NCI-H2107 (cell line): ENCODE data around the gene SLC36A4.
"Not testable (repeated sequence)": the region's sequence is repeated elsewhere in the genome, so short reads cannot be mapped to it uniquely, and the experiment has no call there.

ENCODE experiments used
- DNase-seq: peaks from one replicate; lab custom pipeline; 2025; lab: John Stamatoyannopoulos, UW

Gene SLC36A4

GRCh38 chr11:93194673-93195291, 3.0 kb downstream of the SLC36A4 start:
- no peak for DNase-seq

DNA sequence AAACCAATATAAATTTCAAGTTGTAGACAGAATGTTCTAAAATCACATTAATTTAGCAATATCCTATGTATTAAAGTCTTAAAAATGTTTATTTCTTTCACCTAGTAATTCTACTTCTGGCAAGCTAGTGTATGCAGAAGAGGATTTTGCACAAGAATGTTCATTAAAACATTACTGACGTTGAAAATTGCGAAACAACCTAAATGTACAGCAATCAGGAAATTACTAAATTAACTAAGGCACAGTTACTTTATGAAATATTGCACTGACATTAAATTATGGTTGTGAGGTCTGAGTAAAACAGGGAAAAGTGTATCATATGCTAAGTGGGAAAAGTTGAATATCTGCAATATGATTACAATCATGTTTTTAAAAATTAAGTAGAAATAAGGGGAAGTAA, 4.1 kb downstream of the SLC36A4 start:
- no peak for DNase-seq

GRCh38 chr11:93192163-93192562, 5.6 kb downstream of the SLC36A4 start:
- DNase-seq, result no peak

DNA sequence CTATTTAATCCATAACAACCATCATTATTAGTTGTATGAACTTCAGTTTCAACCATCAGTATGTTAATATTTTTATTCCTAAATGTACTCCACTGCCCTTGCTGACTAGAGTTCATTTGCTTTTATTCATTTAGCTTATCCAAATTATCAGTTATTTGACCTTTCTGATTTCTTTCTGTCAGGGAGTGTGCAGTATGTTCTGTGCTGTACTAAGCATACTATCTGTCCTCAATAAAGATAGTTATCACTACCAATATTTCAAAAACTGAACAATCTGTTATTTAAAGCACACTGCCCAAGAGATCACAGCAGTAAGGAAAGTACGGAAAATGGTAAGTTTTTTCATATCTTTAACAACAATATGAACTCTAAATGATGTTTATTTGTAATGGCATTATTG, 8.3 kb downstream of the SLC36A4 start:
- DNase-seq, result no peak

DNA sequence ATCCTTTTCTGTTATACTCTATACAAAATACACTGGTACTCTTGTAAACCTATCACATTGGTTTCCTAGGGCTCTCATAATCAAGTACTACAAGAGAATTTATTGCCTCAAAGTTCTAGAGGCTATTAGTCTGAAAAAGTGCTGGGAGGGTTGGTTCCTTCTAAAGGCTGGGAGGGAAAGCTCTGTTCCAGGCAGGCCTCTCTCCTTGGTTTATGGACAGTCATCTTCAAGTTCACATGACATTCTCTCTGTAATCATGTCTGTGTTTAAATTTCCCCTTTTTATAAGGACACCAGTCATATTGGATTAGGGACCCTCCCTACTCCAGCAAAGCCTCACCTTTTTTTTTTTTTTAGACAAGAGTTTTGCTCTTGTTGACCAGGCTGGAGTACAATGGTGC, 9.1 kb downstream of the SLC36A4 start:
- no peak for DNase-seq

- DNase-seq, result no peak
Observed at GRCh38 chr11:93187290-93187689, 10.5 kb downstream of the SLC36A4 start.

DNA sequence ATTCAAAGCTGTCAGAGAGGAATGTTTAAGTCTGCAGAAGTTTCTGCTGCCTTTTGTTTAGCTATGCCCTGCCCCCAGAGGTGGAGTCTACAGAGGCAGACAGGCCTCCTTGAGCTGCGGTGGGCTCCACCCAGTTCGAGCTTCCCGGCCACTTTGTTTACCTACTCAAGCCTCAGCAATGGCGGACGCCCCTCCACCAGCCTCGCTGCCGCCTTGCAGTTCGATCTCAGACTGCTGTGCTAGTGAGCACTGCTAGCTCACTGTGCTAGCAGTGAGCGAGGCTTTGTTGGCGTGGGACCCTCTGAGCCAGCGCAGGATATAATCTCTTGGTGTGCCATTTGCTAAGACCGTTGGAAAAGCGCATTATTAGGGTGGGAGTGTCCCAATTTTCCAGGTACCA, 19.9 kb downstream of the SLC36A4 start:
- not testable (repeated sequence) for DNase-seq

GRCh38 chr11:93169950-93170561, 27.7 kb downstream of the SLC36A4 start:
- no peak for DNase-seq

- no peak for DNase-seq
Observed at GRCh38 chr11:93169143-93169542, 28.6 kb downstream of the SLC36A4 start.

- DNase-seq, result no peak
Observed at GRCh38 chr11:93166862-93167261, 30.9 kb downstream of the SLC36A4 start.

DNA sequence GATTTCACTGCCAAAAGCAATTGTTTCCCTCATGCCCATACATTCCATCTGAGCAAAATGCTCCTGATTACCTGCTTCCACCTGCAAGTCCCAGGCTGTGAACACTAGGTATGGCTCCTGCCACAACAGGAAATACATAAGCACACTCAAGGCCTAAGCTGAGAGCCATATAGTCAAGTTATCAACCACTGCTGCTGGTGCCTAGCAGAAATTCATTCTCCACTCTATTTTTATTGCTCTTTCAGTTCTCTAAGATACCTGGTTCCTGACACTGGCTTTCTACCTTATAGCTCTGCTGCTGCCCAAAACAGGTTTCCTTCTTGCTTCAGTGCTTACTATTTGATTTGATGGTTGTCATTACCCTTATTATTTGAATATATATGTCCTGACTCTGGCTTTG, 31.6 kb downstream of the SLC36A4 start:
- DNase-seq, result no peak

GRCh38 chr11:93160808-93161207, 37.0 kb downstream of the SLC36A4 start:
- DNase-seq, result no peak

- no peak for DNase-seq
Observed at GRCh38 chr11:93160156-93160555, 37.6 kb downstream of the SLC36A4 start.

GRCh38 chr11:93159721-93160120, 38.1 kb downstream of the SLC36A4 start:
- no peak for DNase-seq

DNA sequence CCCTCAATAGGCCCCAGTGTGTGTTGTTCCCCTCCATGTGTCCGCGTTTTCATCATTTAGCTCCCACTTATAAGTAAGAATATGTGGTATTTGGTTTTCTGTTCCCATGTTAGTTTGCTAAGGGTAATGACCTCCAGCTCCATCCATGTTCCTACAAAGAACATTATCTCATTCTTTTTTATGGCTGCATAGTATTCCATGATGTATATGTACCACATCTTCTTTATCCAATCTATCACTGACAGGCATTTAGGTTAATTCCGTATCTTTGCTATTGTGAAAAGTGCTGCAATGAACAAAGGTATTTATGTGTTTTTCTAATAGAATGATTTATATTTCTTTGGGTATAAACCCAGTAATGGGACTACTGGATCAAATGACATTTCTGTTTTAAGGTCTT, 42.1 kb downstream of the SLC36A4 start:
- no peak for DNase-seq

DNA sequence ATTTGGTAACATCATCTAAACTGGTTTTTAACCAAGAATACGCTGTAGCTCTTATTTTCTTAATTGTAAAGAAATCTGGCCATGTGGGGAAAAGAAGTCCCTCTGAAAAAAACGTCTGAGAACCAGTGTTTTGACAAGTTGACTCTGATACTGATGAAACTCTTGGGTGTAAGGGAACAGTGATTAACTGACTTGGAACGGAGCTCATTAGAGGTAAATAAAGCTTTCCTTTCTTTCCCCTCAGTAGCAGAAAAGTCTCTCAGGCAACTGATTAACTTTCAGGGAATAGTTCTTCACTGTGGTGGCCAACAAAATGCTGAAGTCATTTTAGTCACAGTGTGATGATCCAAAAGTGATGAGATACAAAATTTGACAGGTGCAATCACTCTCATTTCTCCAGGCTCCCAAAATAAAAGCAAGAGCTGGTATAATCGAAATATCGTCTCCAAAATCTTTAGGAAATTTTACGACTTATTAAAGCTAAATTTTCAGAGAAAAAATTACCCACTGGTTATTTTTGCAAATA, 52.3 kb downstream of the SLC36A4 start:
- no peak for DNase-seq

- DNase-seq, result no peak
Observed at GRCh38 chr11:93143800-93144199, 54.0 kb downstream of the SLC36A4 start.

GRCh38 chr11:93143186-93143585, 54.6 kb downstream of the SLC36A4 start:
- no peak for DNase-seq

DNA sequence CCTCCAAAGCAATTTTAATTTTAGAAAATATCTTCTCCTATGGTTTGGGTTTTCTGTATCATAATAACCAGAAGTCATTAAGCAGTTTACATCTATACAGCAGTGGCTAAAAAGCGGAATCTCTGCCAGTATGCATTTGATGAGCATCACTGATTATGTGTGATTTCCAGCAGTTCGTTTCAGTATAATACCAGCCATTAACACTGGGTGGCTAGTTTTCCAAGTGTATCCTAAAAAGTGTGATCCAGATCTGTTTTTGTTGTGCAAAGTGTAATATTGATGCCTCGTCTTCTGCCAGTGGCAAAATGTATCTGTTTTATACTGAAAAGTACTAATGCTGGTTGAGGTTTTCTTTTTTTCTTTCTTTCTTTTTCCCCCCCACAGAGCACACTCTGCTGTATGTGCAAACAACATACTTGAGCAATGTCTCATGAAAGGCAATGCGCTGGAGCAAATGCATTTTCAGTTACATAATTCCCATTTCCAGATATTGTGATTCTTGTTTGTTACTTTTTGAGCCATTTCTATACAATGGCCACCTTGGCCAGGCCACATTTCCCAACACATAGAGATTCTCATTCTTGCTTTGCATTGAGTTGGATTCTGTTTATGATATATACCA, 64.2 kb downstream of the SLC36A4 start:
- no peak for DNase-seq

- DNase-seq, result no peak
Observed at GRCh38 chr11:93132836-93133235, 65.0 kb downstream of the SLC36A4 start.

DNA sequence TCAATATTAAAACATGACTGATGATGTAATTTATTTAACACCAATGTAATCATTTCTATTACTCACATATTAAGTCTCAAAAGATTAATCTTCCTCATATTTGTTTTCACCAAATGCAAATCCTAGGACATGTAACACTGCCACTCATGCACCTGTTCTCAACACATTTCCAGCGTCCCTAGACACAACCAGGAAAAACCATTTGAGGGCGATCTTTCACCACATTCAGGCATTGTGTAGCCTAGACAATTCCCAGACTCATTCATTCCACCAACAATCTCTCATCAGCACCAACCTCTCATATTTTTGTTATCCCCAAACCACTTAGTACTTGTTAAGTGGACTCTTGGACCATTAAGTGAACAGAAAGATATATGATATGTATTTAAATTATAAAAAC, 66.1 kb downstream of the SLC36A4 start:
- peak; percentile 58 for DNase-seq

- no peak for DNase-seq
Observed at GRCh38 chr11:93128574-93128973, 69.2 kb downstream of the SLC36A4 start.

DNA sequence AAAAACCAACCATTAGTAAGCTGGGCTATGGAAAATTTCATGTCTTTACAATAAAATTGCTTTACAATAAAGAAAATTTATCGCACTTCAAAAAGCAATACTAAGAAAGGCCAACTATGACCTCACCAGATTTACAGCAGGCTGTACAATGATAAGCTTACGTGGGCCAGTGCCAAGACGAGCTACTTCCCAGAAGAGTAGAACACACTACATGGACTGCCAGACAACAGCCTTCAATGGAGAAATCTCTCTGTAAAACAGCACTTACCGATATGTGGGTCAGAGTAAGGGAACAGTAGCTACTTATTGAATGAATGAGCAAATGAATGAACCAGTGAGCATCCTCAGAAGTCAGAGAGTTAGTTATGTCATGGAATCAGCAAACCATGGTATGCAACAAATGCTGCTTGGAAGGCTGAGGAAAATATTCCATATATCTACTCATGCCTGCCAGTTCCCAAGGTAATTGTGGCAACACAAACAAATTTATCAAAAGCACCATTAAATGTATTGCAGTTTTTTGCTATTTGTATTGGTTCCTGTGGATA, 74.4 kb downstream of the SLC36A4 start:
- DNase-seq, result no peak
